GM12878 (cell line): ENCODE results near the gene SLC35A2. TPM values are rescaled to one million over a fixed set of nuclear protein-coding genes. Genes with fewer than 3 reads are reported as not detected.

Experiments used
- ATAC-seq: fragments of 200-7000 bp; cut with Tn5 transposase; 3 replicates; pipeline ENCODE4 v1.9.1; 2020; ENCODE audit warnings: mild to moderate bottlenecking, moderate library complexity
- BruUV-seq: library from RNA; stranded (reverse); fragments of 400-500 nt; replicated peaks from 2 replicates; lab custom pipeline; 2021; lab: Mats Ljungman, UMichigan
- CTCF ChIA-PET: fragments of 300-600 bp; sonication (Branson Sonifier 250); formaldehyde crosslinking; extraction: SDS; loops from one replicate; lab custom pipeline; 2021; ENCODE audit warnings: inconsistent platforms; lab: Yijun Ruan, JAX
- POLR2A ChIA-PET: fragments of 350-600 bp; formaldehyde crosslinking; extraction: SDS; loops from one replicate; lab custom pipeline; 2021; ENCODE audit warnings: inconsistent platforms; lab: Charles Lee
- RAD21 ChIA-PET: fragments of 300-600 bp; sonication (Branson Sonifier 250); formaldehyde crosslinking; loops from one replicate; lab custom pipeline; 2023; ENCODE audit warnings: antibody characterized with exemption; ENCODE audit not compliant: unreplicated experiment; lab: Charles Lee
- SMC1A ChIA-PET: fragments of 300-600 bp; sonication (Branson Sonifier 250); formaldehyde crosslinking; loops from one replicate; lab custom pipeline; 2023; ENCODE audit not compliant: unreplicated experiment, uncharacterized antibody; lab: Charles Lee
- DNase-seq: peaks from one replicate; pipeline ENCODE4 v3.0.0-alpha.2; 2011; ENCODE audit warnings: low read depth, low spot score
- FAIRE-seq: peaks from 3 replicates; lab custom pipeline; 2011; peaks lifted over from hg19 to GRCh38; lab: Jason Lieb, UNC
- H2AFZ ChIP-seq: 2 replicates; pipeline ENCODE4 v1.6.0; 2011; ENCODE audit warnings: low read depth, low read length, control low read depth; ENCODE audit not compliant: control insufficient read depth
- H3K27ac ChIP-seq: 2 replicates; pipeline ENCODE4 v1.5.1; 2011; ENCODE audit warnings: control low read depth; ENCODE audit not compliant: control insufficient read depth, insufficient read depth
- H3K27me3 ChIP-seq, 2 experiments: replicated peaks in 1 of 2; 2 replicates each; pipeline versions ENCODE4 v1.6.0 to v1.6.1; 2011; ENCODE audit warnings: low read length in 1 of 2; ENCODE audit not compliant: control insufficient read depth in 2 of 2, insufficient read depth in 2 of 2
- H3K36me3 ChIP-seq, 2 experiments: 2 replicates each; pipeline ENCODE4 v1.5.1; 2011; ENCODE audit warnings: low read length in 1 of 2; ENCODE audit not compliant: control insufficient read depth in 2 of 2, insufficient read depth in 2 of 2
- H3K4me1 ChIP-seq: 2 replicates; pipeline ENCODE4 v1.6.1; 2011; ENCODE audit warnings: mild to moderate bottlenecking, low read length, moderate library complexity, mixed read lengths; ENCODE audit not compliant: control insufficient read depth, insufficient read depth
- H3K4me2 ChIP-seq: 2 replicates; pipeline ENCODE4 v1.6.0; 2011; ENCODE audit warnings: control low read depth; ENCODE audit not compliant: control insufficient read depth, insufficient read depth
- H3K4me3 ChIP-seq: fragments of 200-600 bp; sonication (generic); 2 replicates; pipeline ENCODE4 v1.5.1; 2016
- H3K79me2 ChIP-seq: 2 replicates; pipeline ENCODE4 v1.6.0; 2011; ENCODE audit warnings: low read length; ENCODE audit not compliant: control insufficient read depth, insufficient read depth
- H3K9ac ChIP-seq: 2 replicates; pipeline ENCODE4 v1.8.0; 2011; ENCODE audit warnings: low read length, control low read depth, mixed read lengths; ENCODE audit not compliant: control insufficient read depth, insufficient read depth
- H3K9me3 ChIP-seq: replicated peaks from 3 replicates; pipeline ENCODE4 v1.5.1; 2011; ENCODE audit warnings: mild to moderate bottlenecking, low read length; ENCODE audit not compliant: control insufficient read depth, insufficient read depth
- H4K20me1 ChIP-seq: 2 replicates; pipeline ENCODE4 v1.6.0; 2011; ENCODE audit not compliant: control insufficient read depth, insufficient read depth
- JUND ChIP-seq: IDR thresholded peaks from 2 replicates; pipeline ENCODE4 v1.6.1; 2012; ENCODE audit warnings: low read depth, mild to moderate bottlenecking, low read length, improper control_type of control experiment, moderate library complexity
- WGBS: methylation state at CpG from one replicate; pipeline ENCODE4 v1.1.6; 2016; ENCODE audit warnings: low lambda C conversion rate; ENCODE audit not compliant: insufficient replicate concordance, insufficient coverage; ENCODE audit errors: missing lambda C conversion rate; 5-methylcytosine and 5-hydroxymethylcytosine counted together
- in situ Hi-C: fragments of 300-500 bp; cut with MboI; formaldehyde crosslinking; loops from 9 replicates; pipeline ENCODE4 v1.14.3; 2018; ENCODE audit warnings: mixed read lengths
- intact Hi-C: fragments of 100-400 bp; cut with micrococcal nuclease; formaldehyde crosslinking; loops from one replicate; pipeline ENCODE4 v1.14.2; 2022; ENCODE audit not compliant: unreplicated experiment
- polyA plus RNA-seq, 11 experiments: library from polyadenylated mRNA; depleted of rRNA in 4 of 11; unstranded in 6 of 11; stranded (reverse) in 5 of 11; fragments of >200 nt; fragmentation: Nextera tagmentation in 4 of 11; fragmentation: Illumina TruSeq in 1 of 11; extraction: Ambion mirVana in 4 of 11; extraction: Trizol in 1 of 11; gene quantifications; 1 replicate in 1 of 11; 2 replicates in 10 of 11; pipeline versions ENCODE4 v1.2.1 to v1.2.3, GENCODE V29; 2011 to 2016; ENCODE audit warnings: inconsistent platforms in 2 of 11, missing spikeins in 2 of 11, low read depth in 1 of 11
- total RNA-seq, 4 experiments: library from RNA; depleted of rRNA in 3 of 4; stranded (reverse); fragments of >200 nt in 3 of 4; fragmentation: Illumina TruSeq in 1 of 4; extraction: Trizol in 1 of 4; gene quantifications; 2 replicates each; pipeline versions ENCODE4 v1.2.1 to v1.2.3, GENCODE V29; 2013 to 2021
- TF ChIP-seq, protein P1 (sequence below): fragments of 450-650 bp; formaldehyde crosslinking; IDR thresholded peaks from 2 replicates; pipeline ENCODE4 v1.5.0; 2022; ENCODE audit warnings: mild to moderate bottlenecking, missing genetic modification characterization

The SLC35A2 gene
- total and polyA plus RNA-seq, 10 of the 15 experiments (the other 5 are each of a cell fraction or from before 2014, with no cell fraction given): 2.1 to 27.4 (median 14.9) TPM

DNA sequence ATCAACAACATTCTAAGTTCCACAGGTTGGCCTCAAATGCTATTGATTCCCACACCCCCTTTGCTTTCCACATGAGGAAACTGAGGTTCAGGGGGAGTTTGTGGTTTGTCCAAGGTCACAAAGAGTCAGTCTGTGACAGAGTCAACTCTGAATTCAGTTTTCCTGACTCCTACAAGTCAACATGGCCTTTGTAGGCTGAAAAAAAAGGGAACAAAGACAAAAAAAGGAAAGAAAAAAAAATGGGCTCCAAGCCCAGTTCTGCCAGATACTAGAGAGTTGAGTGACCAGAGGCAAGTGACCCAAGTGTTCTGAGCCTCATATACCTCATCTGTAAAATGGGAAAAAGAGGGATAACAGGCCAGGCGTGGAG, 23.8 kb upstream of the SLC35A2 start:
- in situ Hi-C loops: loop anchor here (25.0 kb wide), 1 partner anchor 1723 kb away; the partner anchor contains the start of gene CDK16
- CTCF ChIA-PET: no interaction called here
- TF ChIP-seq, protein P1, sequence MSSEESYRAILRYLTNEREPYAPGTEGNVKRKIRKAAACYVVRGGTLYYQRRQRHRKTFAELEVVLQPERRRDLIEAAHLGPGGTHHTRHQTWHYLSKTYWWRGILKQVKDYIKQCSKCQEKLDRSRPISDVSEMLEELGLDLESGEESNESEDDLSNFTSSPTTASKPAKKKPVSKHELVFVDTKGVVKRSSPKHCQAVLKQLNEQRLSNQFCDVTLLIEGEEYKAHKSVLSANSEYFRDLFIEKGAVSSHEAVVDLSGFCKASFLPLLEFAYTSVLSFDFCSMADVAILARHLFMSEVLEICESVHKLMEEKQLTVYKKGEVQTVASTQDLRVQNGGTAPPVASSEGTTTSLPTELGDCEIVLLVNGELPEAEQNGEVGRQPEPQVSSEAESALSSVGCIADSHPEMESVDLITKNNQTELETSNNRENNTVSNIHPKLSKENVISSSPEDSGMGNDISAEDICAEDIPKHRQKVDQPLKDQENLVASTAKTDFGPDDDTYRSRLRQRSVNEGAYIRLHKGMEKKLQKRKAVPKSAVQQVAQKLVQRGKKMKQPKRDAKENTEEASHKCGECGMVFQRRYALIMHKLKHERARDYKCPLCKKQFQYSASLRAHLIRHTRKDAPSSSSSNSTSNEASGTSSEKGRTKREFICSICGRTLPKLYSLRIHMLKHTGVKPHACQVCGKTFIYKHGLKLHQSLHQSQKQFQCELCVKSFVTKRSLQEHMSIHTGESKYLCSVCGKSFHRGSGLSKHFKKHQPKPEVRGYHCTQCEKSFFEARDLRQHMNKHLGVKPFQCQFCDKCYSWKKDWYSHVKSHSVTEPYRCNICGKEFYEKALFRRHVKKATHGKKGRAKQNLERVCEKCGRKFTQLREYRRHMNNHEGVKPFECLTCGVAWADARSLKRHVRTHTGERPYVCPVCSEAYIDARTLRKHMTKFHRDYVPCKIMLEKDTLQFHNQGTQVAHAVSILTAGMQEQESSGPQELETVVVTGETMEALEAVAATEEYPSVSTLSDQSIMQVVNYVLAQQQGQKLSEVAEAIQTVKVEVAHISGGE (CRISPR knock-in tag): no peak
- TF ChIP-seq JUND: no peak
- TF ChIP-seq, all 136 proteins: peak for 0
- no peaks in the 10 kb centered on the region for H4K20me1 ChIP-seq
- no peak overlapping the region for H3K4me2 ChIP-seq
- intact Hi-C loops: loop anchor here (5.0 kb wide), 2 partner anchors 133 to 853 kb away; partner anchors contain the start of gene HDAC6
- no peak overlapping the region for H3K4me3 ChIP-seq
- FAIRE-seq: no peak
- ChIA-PET RAD21 (no interaction called here), SMC1A (no interaction called here), POLR2A (interaction anchor here (0.7 kb wide), 1 partner anchor 1355 kb away, joined by 3 read pairs; no protein-coding TSS in a partner anchor)
- peaks cover 2 to 8% of the 10 kb centered on the region in 2 experiments; a peak in 3 of 4 replicates for H3K36me3 ChIP-seq
- no TSS peak for BruUV-seq
- no peak overlapping the region for H2AFZ ChIP-seq
- H3K4me1 ChIP-seq: peaks cover 61% of the 10 kb centered on the region
- H3K9me3 ChIP-seq: no peaks in the 10 kb centered on the region; the same call in 2 of the 3 replicates
- DNase-seq: no peak
- H3K79me2 ChIP-seq: peaks cover 26% of the 10 kb centered on the region
- no peaks in the 10 kb centered on the region for H3K27me3 ChIP-seq
- peak overlapping the region; percentile 83; the same call in 1 of the 2 replicates for H3K27ac ChIP-seq
- WGBS: 100% methylated on average over 1 of the region's 1 CpG
- no peak overlapping the region for H3K9ac ChIP-seq
- no peak for ATAC-seq
